Measurements from ENCODE around the gene NHLRC4. TPM values are rescaled to one million over a fixed set of nuclear protein-coding genes. Genes with fewer than 3 reads are reported as not detected.

NHLRC4 gene
- total RNA-seq, 1 donor from 2014 or later = 1.4 TPM

DNA sequence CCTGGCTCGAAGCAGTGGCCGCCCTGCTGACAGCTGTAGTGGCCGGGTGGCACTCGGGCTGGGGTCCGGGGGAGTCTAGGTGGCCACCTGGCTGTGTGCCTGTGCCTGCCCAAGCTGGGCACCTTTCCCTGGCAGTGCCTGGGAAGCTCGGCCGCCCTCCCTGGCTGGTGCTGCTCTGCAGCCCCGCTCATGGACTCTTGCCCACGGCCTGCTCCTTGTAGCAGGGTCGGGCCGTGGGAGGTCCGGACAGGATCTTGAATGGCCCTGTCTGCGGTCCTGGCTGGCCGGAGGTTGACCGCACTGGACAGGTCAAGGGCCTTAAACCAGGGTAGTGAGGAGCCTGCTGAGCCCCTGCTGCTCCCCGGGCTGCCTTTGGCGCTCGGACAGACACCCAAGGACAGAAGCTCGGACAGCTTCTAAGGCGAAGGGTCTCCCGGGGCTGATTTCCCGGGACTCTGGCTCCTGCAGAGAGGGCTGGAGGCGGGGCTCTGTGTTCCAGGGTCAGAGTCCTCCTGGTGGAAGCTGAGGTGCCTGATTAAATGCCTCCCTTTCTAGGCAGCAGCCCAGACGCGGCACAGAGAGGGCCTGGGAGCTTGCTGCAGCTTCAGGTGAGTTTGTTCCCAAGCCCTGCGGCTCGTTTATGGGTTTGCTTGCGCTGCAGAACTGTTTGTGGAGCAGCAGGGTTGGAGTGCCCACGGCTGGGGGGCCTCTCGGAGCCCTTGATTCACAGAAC lies 33.2 kb upstream of the NHLRC4 start:
- Mint-ChIP-seq H3K36me3 (ENCODE audit: insufficient read depth) (no peaks in the 10 kb centered on the region), H3K27ac (peak overlapping the region; percentile 59), H3K27me3 (no peaks in the 10 kb centered on the region), H3K9me3 (ENCODE audit: low read depth) (no peaks in the 10 kb centered on the region), H3K4me1 (ENCODE audit: low read depth) (peaks cover 11% of the 10 kb centered on the region), H3K4me3 (ENCODE audit: low read depth) (no peak overlapping the region)
- TF ChIP-seq, protein P1, sequence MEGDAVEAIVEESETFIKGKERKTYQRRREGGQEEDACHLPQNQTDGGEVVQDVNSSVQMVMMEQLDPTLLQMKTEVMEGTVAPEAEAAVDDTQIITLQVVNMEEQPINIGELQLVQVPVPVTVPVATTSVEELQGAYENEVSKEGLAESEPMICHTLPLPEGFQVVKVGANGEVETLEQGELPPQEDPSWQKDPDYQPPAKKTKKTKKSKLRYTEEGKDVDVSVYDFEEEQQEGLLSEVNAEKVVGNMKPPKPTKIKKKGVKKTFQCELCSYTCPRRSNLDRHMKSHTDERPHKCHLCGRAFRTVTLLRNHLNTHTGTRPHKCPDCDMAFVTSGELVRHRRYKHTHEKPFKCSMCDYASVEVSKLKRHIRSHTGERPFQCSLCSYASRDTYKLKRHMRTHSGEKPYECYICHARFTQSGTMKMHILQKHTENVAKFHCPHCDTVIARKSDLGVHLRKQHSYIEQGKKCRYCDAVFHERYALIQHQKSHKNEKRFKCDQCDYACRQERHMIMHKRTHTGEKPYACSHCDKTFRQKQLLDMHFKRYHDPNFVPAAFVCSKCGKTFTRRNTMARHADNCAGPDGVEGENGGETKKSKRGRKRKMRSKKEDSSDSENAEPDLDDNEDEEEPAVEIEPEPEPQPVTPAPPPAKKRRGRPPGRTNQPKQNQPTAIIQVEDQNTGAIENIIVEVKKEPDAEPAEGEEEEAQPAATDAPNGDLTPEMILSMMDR (IDR thresholded peaks at IDR 0.05; ENCODE audit: unreplicated experiment) = peak; percentile 20
- DNase-seq (ENCODE audit: low spot score, unreplicated experiment) = peak; percentile 51

GRCh38 chr16:534135-534534 lies 32.7 kb upstream of the NHLRC4 start:
- Mint-ChIP-seq H3K4me1 (ENCODE audit: low read depth) (peaks cover 9% of the 10 kb centered on the region), H3K27me3 (no peaks in the 10 kb centered on the region), H3K9me3 (ENCODE audit: low read depth) (no peaks in the 10 kb centered on the region), H3K36me3 (ENCODE audit: insufficient read depth) (peaks cover 2% of the 10 kb centered on the region), H3K4me3 (ENCODE audit: low read depth) (no peak overlapping the region), H3K27ac (no peak overlapping the region)
- TF ChIP-seq, protein P1 (IDR thresholded peaks at IDR 0.05; ENCODE audit: unreplicated experiment) = no peak
- DNase-seq (ENCODE audit: low spot score, unreplicated experiment) = no peak

GRCh38 chr16:534856-535445 lies 31.9 kb upstream of the NHLRC4 start:
- TF ChIP-seq, protein P1 (IDR thresholded peaks at IDR 0.05; ENCODE audit: unreplicated experiment) = no peak
- no peaks in the 10 kb centered on the region for H3K9me3 Mint-ChIP-seq (ENCODE audit: low read depth)
- no peak overlapping the region for H3K4me3 Mint-ChIP-seq (ENCODE audit: low read depth)
- no peak overlapping the region for H3K27ac Mint-ChIP-seq
- no peak for DNase-seq (ENCODE audit: low spot score, unreplicated experiment)
- H3K4me1 Mint-ChIP-seq (ENCODE audit: low read depth) = peaks cover 9% of the 10 kb centered on the region
- H3K36me3 Mint-ChIP-seq (ENCODE audit: insufficient read depth) = peaks cover 2% of the 10 kb centered on the region
- H3K27me3 Mint-ChIP-seq = no peaks in the 10 kb centered on the region

DNA sequence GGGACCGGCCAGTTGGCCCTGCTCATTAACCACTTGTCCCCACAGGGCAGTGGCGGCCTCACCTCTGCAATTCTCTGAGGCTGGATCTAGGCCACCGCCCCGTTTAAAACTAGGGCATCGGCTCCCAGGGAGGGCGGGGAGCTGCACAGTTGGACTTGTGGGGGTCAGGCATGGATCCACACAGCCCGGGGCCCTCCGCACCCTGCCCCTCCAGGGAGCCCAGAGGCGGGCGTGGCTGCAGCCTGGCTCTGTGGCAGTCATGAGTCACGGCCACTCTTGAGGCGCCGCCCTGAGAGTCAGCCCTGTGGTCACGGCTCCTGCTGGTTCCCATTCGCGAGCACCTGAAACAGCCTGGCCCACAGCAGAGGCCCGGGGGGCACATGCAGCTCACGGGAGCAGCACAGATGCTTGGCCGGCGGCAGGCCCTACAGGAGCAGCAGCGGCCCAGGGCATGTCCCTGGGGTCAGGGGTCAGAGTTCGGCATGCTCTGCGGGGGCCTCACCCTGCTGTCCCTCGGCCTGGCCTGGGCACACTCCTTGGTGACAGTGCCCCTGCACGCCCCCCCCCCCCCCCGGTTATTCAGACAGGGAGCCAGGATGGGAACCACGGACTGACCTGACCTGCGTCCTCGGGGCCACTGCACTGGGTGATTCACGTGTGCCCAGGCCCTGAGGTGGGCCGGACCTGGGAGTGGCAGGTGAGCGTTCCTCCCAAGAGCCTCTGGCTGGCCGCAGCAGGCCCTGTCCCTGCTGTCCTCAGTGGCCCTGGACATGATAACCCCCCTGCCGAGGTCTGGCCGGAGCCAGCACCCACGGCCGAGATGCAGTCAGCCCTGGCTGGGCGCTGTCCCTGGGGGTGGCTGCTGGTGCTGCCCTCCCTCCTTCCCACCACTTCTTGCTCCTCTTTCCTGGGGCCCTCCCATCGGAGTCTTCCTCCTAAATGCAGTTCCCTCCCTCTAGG lies 31.1 kb upstream of the NHLRC4 start:
- TF ChIP-seq, protein P1 (IDR thresholded peaks at IDR 0.05; ENCODE audit: unreplicated experiment) = no peak
- H3K27ac Mint-ChIP-seq = no peak overlapping the region

GRCh38 chr16:536746-537145 lies 30.1 kb upstream of the NHLRC4 start:
- no peaks in the 10 kb centered on the region for H3K27me3 Mint-ChIP-seq
- H3K4me1 Mint-ChIP-seq (ENCODE audit: low read depth) = peaks cover 9% of the 10 kb centered on the region
- H3K27ac Mint-ChIP-seq = no peak overlapping the region
- H3K4me3 Mint-ChIP-seq (ENCODE audit: low read depth) = no peak overlapping the region
- DNase-seq (ENCODE audit: low spot score, unreplicated experiment) = no peak
- H3K9me3 Mint-ChIP-seq (ENCODE audit: low read depth) = no peaks in the 10 kb centered on the region
- peaks cover 2% of the 10 kb centered on the region for H3K36me3 Mint-ChIP-seq (ENCODE audit: insufficient read depth)
- TF ChIP-seq, protein P1 (IDR thresholded peaks at IDR 0.05; ENCODE audit: unreplicated experiment) = no peak

More for the DNA sequence above, 31.1 kb upstream of the NHLRC4 start:
- no peaks in the 10 kb centered on the region for H3K9me3 Mint-ChIP-seq (ENCODE audit: low read depth)
- peaks cover 9% of the 10 kb centered on the region for H3K4me1 Mint-ChIP-seq (ENCODE audit: low read depth)
- no peak overlapping the region for H3K4me3 Mint-ChIP-seq (ENCODE audit: low read depth)
- peaks cover 2% of the 10 kb centered on the region for H3K36me3 Mint-ChIP-seq (ENCODE audit: insufficient read depth)
- no peaks in the 10 kb centered on the region for H3K27me3 Mint-ChIP-seq
- no peak for DNase-seq (ENCODE audit: low spot score, unreplicated experiment)

Data from progenitor cell of endocrine pancreas (in vitro differentiated cells).